GM19239 (cell line): ENCODE measurements around the gene APOBEC3B.
"Not testable (repeated sequence)": the region's sequence is repeated elsewhere in the genome, so short reads cannot be mapped to it uniquely, and the experiment has no call there.

ENCODE experiments used
- DNase-seq: peaks from one replicate; pipeline ENCODE4 v3.0.0; 2011; ENCODE audit warnings: low spot score; ENCODE audit not compliant: insufficient read length
- FAIRE-seq: peaks from 2 replicates; lab custom pipeline; 2011; peaks lifted over from hg19 to GRCh38; lab: Jason Lieb, UNC

The APOBEC3B gene

DNA sequence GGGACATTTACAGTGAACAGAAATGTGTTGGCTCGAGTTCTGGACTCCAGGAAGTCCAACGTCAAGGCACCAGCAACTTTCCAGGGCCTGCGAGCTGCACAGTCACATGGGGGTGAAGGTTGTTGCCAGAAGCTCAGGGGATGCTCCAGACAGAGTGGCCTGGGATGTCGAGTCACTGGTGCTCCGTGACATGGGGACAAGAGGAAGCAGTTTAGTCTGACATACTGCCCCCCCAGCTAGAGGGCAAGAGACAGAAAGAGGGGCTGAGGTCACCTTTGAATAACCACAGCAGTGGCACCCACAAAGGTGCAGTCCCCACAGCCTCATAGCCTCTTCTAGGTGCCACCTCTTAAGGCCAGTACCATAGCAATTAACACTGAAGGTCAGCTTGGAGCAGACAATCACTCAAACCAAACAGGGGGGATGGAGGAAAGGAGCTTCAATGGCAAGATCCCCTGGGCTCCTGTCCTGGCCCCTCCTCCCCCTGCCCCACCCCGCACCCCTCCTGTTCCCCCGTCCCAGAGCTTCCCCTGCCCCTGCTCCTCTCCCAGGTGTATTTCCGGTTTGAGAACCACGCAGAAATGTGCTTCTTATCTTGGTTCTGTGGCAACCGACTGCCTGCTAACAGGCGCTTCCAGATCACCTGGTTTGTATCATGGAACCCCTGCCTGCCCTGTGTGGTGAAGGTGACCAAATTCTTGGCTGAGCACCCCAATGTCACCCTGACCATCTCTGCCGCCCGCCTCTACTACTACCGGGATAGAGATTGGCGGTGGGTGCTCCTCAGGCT is 42.6 kb downstream of the APOBEC3B start:
- DNase-seq: no peak
- no peak for FAIRE-seq

DNA sequence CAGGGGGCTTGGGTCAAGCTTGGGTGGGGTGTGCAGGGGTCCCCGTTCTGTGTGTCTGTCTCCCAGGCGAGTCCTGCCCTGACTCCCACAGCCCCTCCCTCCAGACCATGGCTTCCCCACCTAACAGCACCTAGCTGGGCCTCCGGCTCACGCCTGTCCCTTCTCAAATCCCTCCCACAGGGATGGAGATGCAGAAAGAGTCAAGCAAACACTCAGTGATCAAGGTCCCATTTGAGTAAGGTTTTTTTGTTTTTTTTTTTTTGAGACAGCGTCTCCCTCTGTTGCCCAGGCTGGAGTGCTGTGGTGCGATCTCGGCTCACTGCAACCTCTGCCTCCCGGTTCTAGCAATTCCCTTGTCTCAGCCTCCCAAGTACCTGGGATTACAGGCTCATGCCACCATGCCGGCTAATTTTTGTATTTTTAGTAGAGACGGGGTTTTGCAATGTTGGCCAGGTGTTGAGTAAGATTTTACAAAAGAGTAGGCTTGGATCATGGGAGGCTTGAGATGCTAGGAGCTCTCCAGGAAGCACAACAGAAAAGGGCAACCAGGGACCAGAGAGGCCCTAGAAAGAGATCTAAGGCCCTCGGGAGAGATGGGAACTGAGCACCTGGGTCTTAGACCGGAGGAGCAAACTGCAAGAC is 44.5 kb downstream of the APOBEC3B start:
- DNase-seq (no peak), FAIRE-seq (no peak)

DNA sequence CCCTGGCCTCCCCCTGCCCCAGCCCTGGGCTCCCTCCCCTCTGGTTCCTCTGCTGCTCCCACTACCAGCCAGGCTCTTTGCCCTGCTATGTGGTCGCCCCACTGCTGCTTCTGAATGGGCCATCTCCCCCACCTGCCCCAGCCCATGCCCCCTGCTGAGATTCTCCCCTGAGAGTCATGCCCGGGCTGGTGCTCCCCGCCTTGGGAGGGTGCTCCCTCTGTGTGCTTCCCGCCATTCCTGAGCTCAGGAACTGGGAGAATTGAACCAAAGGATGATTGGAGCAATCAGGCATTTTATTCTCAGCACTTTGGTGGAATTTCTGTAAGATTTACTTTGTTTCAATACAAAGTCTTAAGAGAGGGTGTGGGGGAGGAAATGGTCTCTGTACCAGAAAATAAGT is 45.6 kb downstream of the APOBEC3B start:
- FAIRE-seq (no peak), DNase-seq (no peak)

DNA sequence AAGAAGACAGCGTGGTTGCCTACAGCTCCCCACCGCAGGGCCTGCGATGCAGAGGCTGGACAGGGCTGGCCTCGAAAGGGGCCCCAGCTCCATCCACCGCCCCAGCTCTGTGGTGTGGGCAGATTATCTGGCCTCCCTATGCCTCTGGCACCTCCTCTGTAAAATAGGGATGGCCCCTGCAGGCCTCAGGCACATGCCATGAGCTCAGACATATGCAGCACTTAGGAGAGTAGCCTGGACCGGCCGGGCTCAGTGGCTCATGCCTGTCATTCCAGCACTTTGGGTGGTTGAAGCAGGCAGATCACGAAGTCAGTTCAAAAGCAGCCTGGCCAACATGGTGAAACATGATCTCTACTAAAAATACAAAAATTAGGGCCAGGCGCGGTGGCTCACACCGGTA is 46.1 kb downstream of the APOBEC3B start:
- FAIRE-seq (no peak), DNase-seq (no peak)

DNA sequence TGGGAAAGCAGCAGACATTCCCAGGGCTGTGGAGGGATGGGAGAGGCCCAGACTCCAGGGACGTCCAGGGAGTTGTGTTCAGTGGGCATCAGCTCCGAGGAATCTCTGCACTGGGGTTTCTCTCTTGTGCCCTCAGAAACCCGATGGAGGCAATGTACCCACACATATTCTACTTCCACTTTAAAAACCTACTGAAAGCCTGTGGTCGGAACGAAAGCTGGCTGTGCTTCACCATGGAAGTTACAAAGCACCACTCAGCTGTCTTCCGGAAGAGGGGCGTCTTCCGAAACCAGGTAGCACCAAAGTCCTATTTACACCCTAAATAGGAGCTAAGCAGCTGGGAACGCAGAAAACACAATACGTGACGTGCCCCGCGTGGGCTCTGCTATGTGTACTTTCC is 47.1 kb downstream of the APOBEC3B start:
- DNase-seq: no peak

DNA sequence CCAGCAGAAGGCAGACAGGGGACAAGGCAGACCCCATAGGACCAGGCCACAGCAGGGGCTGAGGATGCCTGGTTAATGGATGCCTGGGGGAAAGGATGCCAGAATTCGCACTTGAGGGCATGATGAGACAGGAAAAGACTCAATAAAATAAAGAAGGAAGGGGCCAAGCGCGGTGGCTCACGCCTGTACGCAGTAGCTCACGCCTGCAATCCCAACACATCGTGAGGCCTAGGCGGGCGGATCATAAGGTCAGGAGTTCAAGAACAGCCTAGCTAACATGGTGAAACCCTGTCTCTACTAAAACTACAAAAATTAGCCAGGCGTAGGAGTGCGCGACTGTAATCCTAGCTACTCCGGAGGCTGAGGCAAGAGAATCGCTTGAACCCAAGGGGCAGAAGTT is 48.6 kb downstream of the APOBEC3B start:
- DNase-seq (no peak), FAIRE-seq (no peak)

More for the DNA sequence above, 47.1 kb downstream of the APOBEC3B start:
- FAIRE-seq: no peak

DNA sequence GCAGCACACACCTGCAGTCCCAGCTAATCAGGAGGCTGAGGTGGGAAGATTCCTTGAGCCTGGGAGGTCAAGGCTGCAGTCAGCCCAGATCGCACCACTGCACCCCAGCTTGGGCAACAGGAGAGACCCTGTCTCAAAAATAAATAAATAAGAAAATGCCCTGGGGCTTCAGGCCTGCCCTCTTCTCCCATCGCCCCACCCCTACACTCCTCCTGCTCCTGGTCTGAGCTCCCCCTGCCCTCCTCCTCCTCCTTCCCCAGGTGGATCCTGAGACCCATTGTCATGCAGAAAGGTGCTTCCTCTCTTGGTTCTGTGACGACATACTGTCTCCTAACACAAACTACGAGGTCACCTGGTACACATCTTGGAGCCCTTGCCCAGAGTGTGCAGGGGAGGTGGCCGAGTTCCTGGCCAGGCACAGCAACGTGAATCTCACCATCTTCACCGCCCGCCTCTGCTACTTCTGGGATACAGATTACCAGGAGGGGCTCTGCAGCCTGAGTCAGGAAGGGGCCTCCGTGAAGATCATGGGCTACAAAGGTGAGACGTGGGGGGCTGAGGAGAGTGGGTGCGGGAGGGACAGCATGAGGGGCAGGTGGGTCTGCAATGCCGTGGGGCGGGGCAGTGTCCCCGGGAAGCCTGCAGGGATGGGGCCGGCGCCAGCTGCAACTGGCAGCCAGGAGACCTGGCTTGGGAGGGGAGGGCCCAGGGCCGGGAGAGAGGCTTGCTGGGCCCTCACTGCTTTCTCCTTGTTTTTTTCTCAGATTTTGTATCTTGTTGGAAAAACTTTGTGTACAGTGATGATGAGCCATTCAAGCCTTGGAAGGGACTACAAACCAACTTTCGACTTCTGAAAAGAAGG is 49.5 kb downstream of the APOBEC3B start:
- not testable (repeated sequence) for FAIRE-seq, DNase-seq

DNA sequence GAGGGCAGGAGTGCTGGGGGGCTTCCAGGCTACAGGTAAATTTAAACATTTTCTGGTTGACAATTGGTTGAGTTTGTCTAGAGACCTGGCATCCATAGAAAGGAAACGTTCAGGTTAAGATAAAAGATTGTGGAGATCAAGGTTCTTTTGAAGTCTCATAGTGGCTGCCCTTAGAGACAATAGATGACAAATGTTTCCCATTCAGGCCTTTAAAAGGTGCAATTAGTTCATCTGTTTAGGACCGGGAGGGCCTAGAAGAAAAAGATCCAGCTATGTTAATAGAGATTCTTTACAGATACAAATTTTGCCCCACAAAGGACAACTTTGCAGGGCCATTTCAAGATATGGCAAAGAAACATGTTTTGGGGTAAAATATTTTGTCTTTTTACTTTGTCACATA is 54.9 kb downstream of the APOBEC3B start:
- DNase-seq, FAIRE-seq: not testable (repeated sequence)

DNA sequence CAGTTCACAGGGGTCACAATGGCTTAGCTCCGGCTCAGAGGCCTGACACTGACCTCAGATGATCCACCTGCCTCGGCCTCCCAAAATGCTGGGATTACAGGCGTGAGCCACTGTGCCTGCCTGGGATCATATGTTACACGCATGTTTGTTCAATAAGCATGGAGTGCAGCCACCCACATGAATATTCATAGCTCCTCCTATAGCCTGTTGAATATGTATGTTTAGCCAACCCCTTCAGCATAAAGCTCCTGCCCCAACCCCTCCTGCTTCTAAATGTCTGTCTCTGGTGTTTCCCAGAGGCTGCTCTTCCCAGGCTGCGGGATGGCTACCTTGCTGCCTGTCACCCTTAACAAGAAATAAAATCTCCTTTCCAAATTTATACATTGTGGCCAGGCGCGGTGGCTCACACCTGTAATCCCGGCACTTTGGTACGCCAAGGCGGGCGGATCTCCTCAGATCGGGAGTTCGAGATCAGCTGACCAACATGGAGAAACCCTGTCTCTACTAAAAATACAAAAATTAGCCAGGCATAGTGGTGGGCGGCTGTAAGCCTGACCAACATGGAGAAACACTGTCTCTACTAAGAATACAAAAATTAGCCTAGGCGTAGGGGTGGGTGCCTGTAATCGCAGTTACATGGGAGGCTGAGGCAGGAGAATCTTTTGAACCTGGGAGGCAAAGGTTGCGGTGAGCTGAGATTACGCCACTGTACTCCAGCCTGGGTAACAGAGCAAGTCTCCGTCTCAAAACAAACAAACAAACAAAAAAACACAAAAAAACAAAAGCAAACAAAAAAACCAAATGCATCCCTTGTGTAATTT is 57.4 kb downstream of the APOBEC3B start:
- FAIRE-seq (peak; percentile 14), DNase-seq (no peak)

DNA sequence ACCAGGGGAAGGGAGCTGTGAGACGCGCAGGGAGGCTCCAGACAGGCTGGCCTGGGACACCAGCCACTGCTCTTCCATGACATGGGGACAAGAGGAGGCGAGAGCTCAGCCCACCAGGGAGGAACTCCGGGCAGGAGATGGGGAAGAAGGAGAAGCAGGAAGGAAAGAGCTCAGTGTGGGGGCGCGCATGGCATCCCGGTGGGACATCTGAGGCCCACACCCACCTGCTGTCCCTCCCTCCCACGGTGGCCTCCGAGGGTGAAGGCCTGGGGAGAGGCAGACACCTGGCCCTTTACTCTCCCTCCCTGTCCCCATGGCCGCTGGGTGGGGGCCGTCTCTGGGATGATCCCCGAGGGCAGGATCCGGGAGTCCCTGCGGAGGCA is 58.0 kb downstream of the APOBEC3B start:
- not testable (repeated sequence) for DNase-seq, FAIRE-seq

DNA sequence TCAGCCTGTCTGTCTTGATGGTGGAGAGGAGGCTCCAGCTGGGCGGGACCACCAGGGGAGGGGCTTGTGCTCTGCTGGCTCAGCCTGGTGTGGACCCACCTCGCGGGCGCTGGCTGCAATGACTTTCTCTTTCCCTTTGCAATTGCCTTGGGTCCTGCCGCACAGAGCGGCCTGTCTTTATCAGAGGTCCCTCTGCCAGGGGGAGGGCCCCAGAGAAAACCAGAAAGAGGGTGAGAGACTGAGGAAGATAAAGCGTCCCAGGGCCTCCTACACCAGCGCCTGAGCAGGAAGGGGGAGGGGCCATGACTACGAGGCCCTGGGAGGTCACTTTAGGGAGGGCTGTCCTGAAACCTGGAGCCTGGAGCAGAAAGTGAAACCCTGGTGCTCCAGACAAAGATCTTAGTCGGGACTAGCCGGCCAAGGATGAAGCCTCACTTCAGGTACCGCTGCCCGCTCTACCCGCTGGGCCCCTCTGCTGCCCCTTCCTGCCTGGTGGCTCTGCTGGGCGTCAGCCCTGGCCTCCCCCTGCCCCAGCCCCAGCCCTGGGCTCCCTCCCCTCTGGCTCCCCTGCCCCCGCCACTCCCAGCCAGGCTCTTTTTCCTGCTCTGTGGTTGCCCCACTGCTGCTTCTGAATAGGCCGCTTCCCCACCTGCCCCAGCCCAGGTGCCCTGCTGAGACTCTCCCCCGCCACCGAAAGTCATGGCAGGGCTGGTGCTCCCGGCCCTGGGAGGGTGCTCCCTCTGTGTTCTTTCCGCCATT is 58.6 kb downstream of the APOBEC3B start, which contains the start of gene APOBEC3F:
APOBEC3F (plus strand) TSS at position 327 of the 759 bp plus-strand sequence; CDS start at position 424, 97 bp downstream.
- peak; percentile 95 for FAIRE-seq
- DNase-seq: not testable (repeated sequence)

DNA sequence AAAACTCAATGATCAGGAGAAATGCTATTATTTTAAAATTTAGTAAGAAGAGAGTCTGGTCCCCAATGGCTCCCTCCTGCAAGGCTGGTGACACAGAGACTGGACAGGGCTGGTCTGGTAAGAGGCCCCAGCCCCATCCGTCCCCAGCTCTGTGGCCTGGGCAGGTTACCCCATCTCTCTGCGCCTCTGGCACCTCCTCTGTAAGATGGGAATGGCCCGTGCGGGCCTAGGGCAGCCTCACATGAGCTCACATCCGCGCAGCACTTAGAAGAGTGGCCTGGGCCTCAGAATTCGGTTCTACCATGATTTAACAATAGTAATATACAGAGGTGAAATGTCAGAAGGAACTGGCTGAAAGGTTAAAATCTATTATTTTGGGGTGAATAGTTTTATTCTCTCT is 59.8 kb downstream of the APOBEC3B start:
- DNase-seq (no peak), FAIRE-seq (no peak)
